HG03565 (cell line): ENCODE measurements around the gene DRC3.
"Not testable (repeated sequence)": the region's sequence is repeated elsewhere in the genome, so short reads cannot be mapped to it uniquely, and the experiment has no call there.

Experiments
- ATAC-seq: cut with Tn5 transposase; IDR thresholded peaks from one replicate; pipeline ENCODE4 v1.9.1; 2021; ENCODE audit warnings: mild to moderate bottlenecking, moderate library complexity; ENCODE audit not compliant: unreplicated experiment

Gene DRC3, protein sequence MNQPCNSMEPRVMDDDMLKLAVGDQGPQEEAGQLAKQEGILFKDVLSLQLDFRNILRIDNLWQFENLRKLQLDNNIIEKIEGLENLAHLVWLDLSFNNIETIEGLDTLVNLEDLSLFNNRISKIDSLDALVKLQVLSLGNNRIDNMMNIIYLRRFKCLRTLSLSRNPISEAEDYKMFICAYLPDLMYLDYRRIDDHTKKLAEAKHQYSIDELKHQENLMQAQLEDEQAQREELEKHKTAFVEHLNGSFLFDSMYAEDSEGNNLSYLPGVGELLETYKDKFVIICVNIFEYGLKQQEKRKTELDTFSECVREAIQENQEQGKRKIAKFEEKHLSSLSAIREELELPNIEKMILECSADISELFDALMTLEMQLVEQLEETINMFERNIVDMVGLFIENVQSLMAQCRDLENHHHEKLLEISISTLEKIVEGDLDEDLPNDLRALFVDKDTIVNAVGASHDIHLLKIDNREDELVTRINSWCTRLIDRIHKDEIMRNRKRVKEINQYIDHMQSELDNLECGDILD

GRCh38 chr17:17972126-17972951, at the start of gene DRC3, which contains the start of gene TOM1L2:
TSS of gene DRC3 (plus strand) at chr17:17972862. CDS start at chr17:17977599, 4,737 bp downstream.
TSS of gene TOM1L2 (minus strand) at chr17:17972400. CDS start at chr17:17972313, 87 bp downstream.
- peak; percentile 90 for ATAC-seq

DNA sequence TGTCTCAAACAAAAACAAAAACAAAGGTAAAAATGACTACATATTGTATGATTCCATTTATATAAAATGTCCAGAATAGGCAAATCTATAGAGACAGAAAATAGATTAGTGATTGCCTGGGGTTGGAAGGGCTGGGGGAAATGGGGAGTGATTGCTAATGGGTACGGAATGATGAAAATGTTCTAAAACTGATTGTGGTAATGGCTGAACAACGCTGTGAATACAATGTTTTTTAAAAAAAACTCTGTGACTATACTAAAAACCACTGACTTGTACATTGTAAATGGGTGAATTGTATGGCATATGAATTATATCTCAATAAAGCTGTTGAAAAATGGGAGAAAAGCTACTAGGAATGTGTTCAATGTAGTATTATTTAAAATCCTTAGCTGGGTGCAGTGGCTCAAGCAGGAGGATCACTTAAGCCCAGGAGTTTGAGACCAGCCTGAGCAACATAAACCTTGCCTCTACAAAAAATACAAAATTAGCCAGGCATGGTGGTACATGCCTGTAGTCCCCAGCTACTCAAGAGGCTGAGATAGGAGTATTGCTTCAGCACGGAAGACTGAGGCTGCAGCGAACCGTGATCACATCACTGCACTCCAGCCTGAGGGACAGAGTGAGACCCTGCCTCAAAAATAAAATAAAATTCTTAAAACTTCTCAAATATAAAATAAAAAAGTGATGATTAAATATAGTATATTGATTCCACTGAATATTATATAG, 48.4 kb upstream of the DRC3 start:
- no peak for ATAC-seq

DNA sequence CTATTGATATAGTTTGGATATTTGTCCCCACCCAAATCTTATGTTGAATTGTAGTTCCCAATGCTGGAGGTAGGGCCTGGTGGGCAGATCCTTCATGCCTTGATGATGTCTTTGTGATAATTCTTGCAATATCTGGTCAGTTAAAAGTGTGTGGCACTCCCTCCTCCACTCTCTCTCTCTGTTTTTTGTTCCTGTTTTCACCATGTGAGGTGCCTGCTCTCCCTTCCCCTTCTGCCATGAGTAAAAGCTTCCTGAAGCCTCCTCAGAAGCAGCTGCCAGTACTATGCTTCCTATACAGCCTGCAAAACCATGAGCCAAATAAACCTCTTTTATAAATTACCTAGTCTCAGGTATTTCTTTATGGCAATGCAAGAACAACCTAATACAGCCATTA, 47.8 kb upstream of the DRC3 start:
- no peak for ATAC-seq

GRCh38 chr17:17926036-17926435, 46.6 kb upstream of the DRC3 start:
- ATAC-seq = no peak

DNA sequence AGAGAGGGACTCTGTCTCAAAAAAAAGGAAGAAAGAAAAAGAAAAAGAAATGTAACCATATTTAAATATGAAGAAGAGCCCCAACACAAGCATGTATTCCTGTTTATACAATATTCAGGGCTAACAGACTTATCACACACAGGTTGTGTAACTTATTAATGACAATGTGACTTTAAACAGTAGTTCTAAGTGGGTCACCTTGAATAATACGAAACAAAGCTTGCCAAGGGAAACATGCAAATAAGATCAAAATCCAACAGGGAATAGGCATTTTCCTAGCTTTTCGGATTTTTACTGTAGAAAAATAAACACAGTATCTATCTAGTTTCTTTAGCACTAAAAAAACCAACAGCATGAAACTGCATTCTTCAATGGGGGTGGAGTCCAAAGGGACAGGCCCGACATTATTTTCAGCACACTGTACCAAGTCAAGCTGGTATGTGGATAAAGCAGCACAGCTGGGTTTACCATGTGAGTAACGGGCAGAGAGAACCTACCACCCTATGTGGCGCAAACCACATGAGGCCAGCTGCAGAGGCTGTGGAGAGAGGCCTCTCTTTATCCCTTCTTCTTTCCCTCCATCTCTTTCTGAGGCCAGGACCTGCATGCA, 45.7 kb upstream of the DRC3 start:
- ATAC-seq = no peak

- ATAC-seq = no peak
Measured at GRCh38 chr17:17928398-17929287, 44.0 kb upstream of the DRC3 start.

DNA sequence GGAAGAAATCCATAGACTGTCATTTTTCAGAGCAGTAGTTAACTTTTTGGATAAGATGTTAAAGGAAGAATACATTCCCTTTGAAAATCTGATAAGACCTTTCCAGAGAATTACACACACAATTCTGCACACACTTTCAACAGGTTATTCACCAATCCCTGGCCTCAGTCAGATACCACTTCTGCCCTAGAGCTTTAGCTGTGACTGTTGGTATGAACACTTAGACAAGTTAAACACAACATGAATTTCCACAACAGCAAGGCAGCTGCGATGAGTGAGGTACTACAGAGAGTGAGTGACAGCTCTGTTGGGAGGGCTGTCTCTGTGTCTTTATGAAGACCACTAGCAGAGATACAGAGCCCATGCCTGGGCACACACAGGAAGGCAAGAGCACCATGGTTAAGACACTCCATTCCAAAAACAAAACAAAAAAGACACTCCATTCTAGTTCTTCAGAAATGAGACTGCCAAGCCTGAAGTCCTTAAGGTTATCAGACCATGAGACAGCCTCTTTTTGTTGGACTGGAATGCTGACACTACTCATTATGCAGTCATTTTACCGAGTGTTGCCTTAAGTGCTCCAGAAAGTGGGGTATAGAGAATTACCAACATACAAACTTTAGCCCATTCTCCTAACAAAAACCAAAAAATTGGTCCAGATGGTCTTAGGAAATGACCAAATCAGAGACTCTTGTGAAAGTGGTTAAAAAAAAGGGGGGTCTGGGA, 42.8 kb upstream of the DRC3 start:
- ATAC-seq = no peak

- ATAC-seq = no peak
Measured at GRCh38 chr17:17930674-17931073, 42.0 kb upstream of the DRC3 start.

GRCh38 chr17:17931159-17931558, 41.5 kb upstream of the DRC3 start:
- ATAC-seq = no peak

GRCh38 chr17:17933775-17934174, 38.9 kb upstream of the DRC3 start:
- no peak for ATAC-seq

GRCh38 chr17:17934214-17934613, 38.4 kb upstream of the DRC3 start:
- ATAC-seq = no peak

DNA sequence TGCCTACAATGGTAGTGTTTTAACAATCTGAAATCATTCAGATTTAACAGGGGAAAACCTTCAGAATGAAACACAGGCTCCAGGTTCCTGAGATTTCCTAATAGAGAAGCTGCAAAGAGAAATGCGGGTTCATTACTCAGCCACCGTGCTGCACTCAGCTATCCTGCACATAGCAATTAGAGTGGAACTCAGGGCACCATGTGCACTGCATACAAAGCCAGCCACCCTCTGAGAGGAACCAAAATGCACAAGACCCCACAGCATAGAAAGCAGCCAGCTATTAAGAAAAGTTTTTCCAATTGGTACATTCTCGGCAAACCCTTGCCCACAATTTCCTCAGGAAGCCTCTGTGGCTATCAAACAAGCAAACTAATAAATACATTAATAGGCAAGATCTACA, 37.9 kb upstream of the DRC3 start:
- no peak for ATAC-seq

DNA sequence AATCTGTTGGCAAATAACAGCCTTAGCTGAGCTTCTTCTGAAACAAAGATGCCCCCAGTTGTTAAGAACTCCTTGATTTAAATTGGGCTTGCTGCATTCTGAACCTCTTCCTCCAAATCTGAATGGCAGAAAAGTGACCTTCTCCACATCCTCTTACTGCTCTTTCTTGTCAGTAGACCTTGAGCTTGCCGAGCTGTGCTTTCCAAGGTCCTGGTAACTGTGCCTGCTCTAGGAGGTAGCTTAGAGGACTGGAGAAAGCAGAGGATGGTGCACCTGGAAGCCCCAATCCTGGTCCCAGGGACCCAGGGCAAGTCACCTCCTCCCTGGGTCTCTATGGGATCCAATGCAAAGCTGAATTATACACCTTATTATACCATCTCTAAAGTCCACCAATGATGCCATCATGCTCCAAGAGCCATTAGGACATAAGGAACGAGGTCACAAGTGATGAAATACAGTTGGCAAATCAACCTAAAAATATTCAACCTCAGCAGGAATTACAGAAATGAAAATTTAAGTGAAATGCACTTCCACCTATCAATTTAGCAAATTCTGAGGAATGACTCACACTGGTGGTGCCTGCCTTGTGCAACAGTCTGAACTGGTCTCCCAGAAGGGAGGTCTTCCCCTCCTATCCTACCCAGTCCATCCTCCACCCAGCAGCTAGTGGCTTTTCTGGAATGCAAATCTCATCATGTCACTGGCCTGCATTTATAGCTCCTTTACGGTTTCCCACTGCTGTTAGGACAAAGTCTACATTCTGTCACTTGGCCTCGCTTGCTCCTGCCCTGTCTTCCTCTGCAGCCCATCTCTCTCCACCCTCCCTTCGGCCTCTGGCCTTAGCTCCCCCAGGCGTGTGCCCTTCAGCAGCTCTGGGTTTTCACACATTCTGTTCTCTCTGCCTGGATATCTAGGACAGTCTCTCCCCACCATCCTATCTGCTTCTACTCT, 37.1 kb upstream of the DRC3 start:
- no peak for ATAC-seq

- no peak for ATAC-seq
Measured at GRCh38 chr17:17937201-17937853, 35.3 kb upstream of the DRC3 start.

GRCh38 chr17:17937958-17938357, 34.7 kb upstream of the DRC3 start:
- no peak for ATAC-seq

DNA sequence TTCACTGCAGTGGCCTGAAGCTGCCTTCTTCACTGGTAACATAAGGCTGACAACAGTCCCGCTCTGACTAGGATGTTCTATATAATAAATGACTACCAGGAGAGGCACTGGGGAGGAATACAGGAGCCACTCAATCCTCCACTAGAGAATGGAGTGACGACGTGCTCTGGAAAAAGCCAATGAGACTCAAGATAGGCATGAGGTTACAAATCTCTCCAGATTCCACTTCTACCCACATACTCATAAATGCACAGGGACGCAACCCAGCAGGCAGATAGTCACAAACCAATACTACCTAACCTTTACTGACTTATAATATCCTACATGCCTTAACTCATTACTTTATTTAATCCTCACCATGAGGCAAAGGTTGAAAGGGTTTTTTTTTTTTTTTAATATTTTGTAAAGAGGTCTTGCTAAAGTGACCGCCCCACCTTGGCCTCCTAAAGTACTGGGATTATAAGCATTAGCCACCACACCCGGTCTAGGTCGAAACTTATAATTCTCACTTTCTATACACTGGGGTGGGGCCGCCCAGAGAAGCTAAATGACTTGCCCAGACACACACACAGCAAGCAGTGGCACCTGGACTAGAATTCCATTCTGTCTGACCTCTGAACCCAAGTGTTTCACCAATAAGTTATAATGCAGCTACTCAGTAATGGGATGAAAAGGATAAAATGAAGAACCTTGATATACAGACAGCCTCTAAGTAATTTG, 34.1 kb upstream of the DRC3 start:
- ATAC-seq = no peak

DNA sequence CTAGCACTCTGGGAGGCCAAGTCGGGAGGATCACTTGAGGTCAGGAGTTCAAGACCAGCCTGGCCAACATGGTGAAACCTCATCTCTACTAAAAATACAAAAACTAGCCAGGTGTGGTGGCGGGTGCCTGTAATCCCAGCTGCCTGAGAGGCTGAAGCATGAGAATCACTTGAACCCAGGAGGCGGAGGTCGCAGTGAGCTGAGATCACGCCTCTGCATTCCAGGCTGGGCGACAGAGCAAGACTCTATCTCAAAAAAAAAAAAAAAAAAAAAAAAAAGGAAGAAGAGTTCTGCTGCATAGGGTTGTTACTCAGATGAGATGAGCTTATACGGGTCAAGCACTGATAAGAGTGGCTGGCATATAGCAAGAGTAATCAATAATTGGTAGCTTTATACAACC, 32.7 kb upstream of the DRC3 start:
- not testable (repeated sequence) for ATAC-seq
